OCI-LY3 (cell line): ENCODE data around the gene RAMP1.
"Not testable (repeated sequence)": the region's sequence is repeated elsewhere in the genome, so short reads cannot be mapped to it uniquely, and the experiment has no call there.

Experiments used
- H2AFZ ChIP-seq: fragments of 200-600, 300-600 bp; shearing (Covaris generic); 2 replicates; pipeline ENCODE4 v1.6.0; 2014; ENCODE audit warnings: antibody characterized with exemption, low read depth, low read length
- H3K27ac ChIP-seq: fragments of 200-600, 300-600 bp; sonication (generic); 2 replicates; pipeline ENCODE4 v1.5.1; 2014; ENCODE audit warnings: mild to moderate bottlenecking, low read length, moderate library complexity, mixed read lengths
- H3K27me3 ChIP-seq: fragments of 200-600, 300-600 bp; sonication (generic); 2 replicates; pipeline ENCODE4 v1.6.1; 2014; ENCODE audit warnings: low read depth, low read length, mixed read lengths
- H3K36me3 ChIP-seq: fragments of 200-600, 300-600 bp; sonication (generic); replicated peaks from 2 replicates; pipeline ENCODE3; 2014; ENCODE audit warnings: low read depth, low read length, mixed read lengths
- H3K4me1 ChIP-seq: fragments of 300-600, 200-600 bp; sonication (generic); 2 replicates; pipeline ENCODE4 v1.6.1; 2014; ENCODE audit warnings: low read length, mixed read lengths
- H3K4me2 ChIP-seq: fragments of 200-600, 300-600 bp; sonication (generic); 2 replicates; pipeline ENCODE4 v1.6.1; 2014; ENCODE audit warnings: low read length, mixed read lengths
- H3K4me3 ChIP-seq: fragments of 300-600, 200-600 bp; sonication (generic); 2 replicates; pipeline ENCODE4 v1.5.1; 2014; ENCODE audit warnings: antibody characterized with exemption, mild to moderate bottlenecking, low read length, moderate library complexity
- H3K79me2 ChIP-seq: fragments of 300-600, 200-600 bp; shearing (Covaris generic); 2 replicates; pipeline ENCODE4 v1.6.1; 2014; ENCODE audit warnings: mild to moderate bottlenecking, low read length, mixed read lengths
- H3K9ac ChIP-seq: fragments of 300-600, 200-600 bp; shearing (Covaris generic); 2 replicates; pipeline ENCODE4 v1.6.0; 2014; ENCODE audit warnings: mild to moderate bottlenecking, low read length, moderate library complexity
- H3K9me3 ChIP-seq: fragments of 200-600, 300-600 bp; shearing (Covaris generic); 2 replicates; pipeline ENCODE4 v1.6.1; 2014; ENCODE audit warnings: low read length, mixed read lengths; ENCODE audit not compliant: insufficient read depth
- H4K20me1 ChIP-seq: fragments of 200-600, 300-600 bp; sonication (generic); 2 replicates; pipeline ENCODE4 v1.6.1; 2016; ENCODE audit warnings: low read length, mixed read lengths; ENCODE audit not compliant: insufficient read depth
- EZH2phosphoT487 ChIP-seq: fragments of 200-600 bp; shearing (Covaris generic); IDR thresholded peaks from 2 replicates; pipeline ENCODE4 v1.6.1; 2018; ENCODE audit warnings: antibody characterized with exemption, mixed run types, low read depth
- TF ChIP-seq, protein P1 (sequence below): fragments of 200-600, 300-600 bp; sonication (generic); IDR thresholded peaks from 2 replicates; pipeline ENCODE4 v1.5.1; 2014; ENCODE audit warnings: antibody characterized with exemption, low read length, low read depth

The RAMP1 gene

GRCh38 chr2:237944302-237944701 lies 84.9 kb downstream of the RAMP1 start:
- Histone ChIP-seq H3K9ac (no peak overlapping the region), H3K4me3 (no peak overlapping the region), H3K36me3 (no peaks in the 10 kb centered on the region), H3K4me2 (no peak overlapping the region), H2AFZ (no peak overlapping the region), H3K9me3 (no peaks in the 10 kb centered on the region), H3K4me1 (no peaks in the 10 kb centered on the region), H4K20me1 (no peaks in the 10 kb centered on the region), H3K79me2 (no peaks in the 10 kb centered on the region), H3K27ac (no peak overlapping the region), H3K27me3 (no peaks in the 10 kb centered on the region)
- TF ChIP-seq, protein P1, sequence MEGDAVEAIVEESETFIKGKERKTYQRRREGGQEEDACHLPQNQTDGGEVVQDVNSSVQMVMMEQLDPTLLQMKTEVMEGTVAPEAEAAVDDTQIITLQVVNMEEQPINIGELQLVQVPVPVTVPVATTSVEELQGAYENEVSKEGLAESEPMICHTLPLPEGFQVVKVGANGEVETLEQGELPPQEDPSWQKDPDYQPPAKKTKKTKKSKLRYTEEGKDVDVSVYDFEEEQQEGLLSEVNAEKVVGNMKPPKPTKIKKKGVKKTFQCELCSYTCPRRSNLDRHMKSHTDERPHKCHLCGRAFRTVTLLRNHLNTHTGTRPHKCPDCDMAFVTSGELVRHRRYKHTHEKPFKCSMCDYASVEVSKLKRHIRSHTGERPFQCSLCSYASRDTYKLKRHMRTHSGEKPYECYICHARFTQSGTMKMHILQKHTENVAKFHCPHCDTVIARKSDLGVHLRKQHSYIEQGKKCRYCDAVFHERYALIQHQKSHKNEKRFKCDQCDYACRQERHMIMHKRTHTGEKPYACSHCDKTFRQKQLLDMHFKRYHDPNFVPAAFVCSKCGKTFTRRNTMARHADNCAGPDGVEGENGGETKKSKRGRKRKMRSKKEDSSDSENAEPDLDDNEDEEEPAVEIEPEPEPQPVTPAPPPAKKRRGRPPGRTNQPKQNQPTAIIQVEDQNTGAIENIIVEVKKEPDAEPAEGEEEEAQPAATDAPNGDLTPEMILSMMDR = no peak
- no peak for TF ChIP-seq EZH2phosphoT487

- Histone ChIP-seq H3K4me3 (no peak overlapping the region), H2AFZ (no peak overlapping the region), H3K9me3 (no peaks in the 10 kb centered on the region), H3K4me1 (no peaks in the 10 kb centered on the region), H3K27me3 (no peaks in the 10 kb centered on the region), H3K79me2 (no peaks in the 10 kb centered on the region), H3K36me3 (no peaks in the 10 kb centered on the region), H4K20me1 (no peaks in the 10 kb centered on the region), H3K9ac (no peak overlapping the region), H3K4me2 (no peak overlapping the region), H3K27ac (no peak overlapping the region)
- no peak for TF ChIP-seq EZH2phosphoT487
- TF ChIP-seq, protein P1 = no peak
Observed at GRCh38 chr2:237946423-237946822, 87.0 kb downstream of the RAMP1 start.

DNA sequence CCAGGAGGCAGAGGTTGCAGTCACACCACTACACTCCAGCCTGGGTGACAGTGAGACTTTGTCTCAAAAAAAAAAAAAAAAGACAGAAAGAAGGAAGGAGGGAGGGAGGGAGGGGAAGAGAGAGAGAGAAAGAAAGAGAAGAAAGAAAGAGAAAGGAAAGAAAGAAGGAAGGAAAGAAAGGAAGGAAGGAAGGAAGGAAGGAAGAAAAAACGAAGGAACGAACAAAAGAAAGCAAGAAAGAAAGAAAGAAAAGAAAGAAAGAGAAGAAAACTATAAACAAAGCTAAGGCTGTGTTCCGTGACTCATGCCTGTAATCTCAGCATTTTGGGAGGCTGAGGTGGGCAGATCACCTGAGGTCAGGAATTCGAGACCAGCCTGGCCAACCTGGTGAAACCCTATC lies 91.9 kb downstream of the RAMP1 start:
- not testable (repeated sequence) for H3K27ac ChIP-seq, H2AFZ ChIP-seq, H3K79me2 ChIP-seq, H3K9ac ChIP-seq, H3K4me1 ChIP-seq, H3K4me3 ChIP-seq, H3K9me3 ChIP-seq, H3K27me3 ChIP-seq, H4K20me1 ChIP-seq, H3K4me2 ChIP-seq, H3K36me3 ChIP-seq

- Histone ChIP-seq H3K4me1 (no peaks in the 10 kb centered on the region), H4K20me1 (no peaks in the 10 kb centered on the region), H3K27me3 (no peaks in the 10 kb centered on the region), H3K9ac (no peak overlapping the region), H3K79me2 (no peaks in the 10 kb centered on the region), H3K27ac (no peak overlapping the region), H3K9me3 (no peaks in the 10 kb centered on the region), H3K4me3 (no peak overlapping the region), H2AFZ (no peak overlapping the region), H3K36me3 (no peaks in the 10 kb centered on the region), H3K4me2 (no peak overlapping the region)
- TF ChIP-seq, protein P1 = no peak
- TF ChIP-seq EZH2phosphoT487 = no peak
Observed at GRCh38 chr2:237951878-237952277, 92.5 kb downstream of the RAMP1 start.

DNA sequence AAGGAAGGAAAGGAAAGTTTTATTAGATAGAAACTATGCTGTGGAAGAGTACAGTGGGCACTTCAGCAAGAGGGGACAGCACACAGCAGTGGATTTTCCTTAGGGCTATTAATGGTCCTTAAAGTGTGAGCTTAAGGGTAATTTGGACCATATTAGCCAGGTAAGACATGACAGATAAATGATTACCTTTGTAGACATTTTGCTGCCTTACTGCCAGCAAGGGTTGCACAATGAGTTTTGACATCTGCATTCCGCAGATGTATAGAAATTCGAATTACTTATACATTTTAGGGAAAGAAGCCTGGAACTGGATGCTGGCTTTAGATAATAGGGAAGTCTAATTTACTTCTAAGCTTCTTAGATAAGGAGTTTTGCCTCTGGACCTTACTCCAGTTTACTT lies 93.4 kb downstream of the RAMP1 start:
- H2AFZ ChIP-seq = no peak overlapping the region
- H3K79me2 ChIP-seq = no peaks in the 10 kb centered on the region
- no peak for TF ChIP-seq EZH2phosphoT487
- TF ChIP-seq, protein P1 = no peak
- no peak overlapping the region for H3K4me2 ChIP-seq
- H3K4me3 ChIP-seq = no peak overlapping the region
- no peaks in the 10 kb centered on the region for H3K36me3 ChIP-seq
- no peaks in the 10 kb centered on the region for H4K20me1 ChIP-seq
- no peaks in the 10 kb centered on the region for H3K27me3 ChIP-seq
- H3K27ac ChIP-seq = no peak overlapping the region
- H3K9me3 ChIP-seq = no peaks in the 10 kb centered on the region
- H3K4me1 ChIP-seq = no peaks in the 10 kb centered on the region
- H3K9ac ChIP-seq = no peak overlapping the region
